Measurements from ENCODE around the gene TJP1. TPM values are rescaled to one million over a fixed set of nuclear protein-coding genes. Genes with fewer than 3 reads are reported as not detected.

Gene TJP1
- total RNA-seq, 1 donor from 2014 or later = 0.44 TPM

- Mint-ChIP-seq H3K27ac (no peak overlapping the region), H3K4me3 (no peak overlapping the region), H3K4me1 (no peaks in the 10 kb centered on the region), H3K27me3 (peaks cover 6% of the 10 kb centered on the region), H3K9me3 (peaks cover 5% of the 10 kb centered on the region), H3K36me3 (ENCODE audit: low read depth) (no peaks in the 10 kb centered on the region)
- intact Hi-C loops (cut with micrococcal nuclease) = no loop called here
- no peak for TF ChIP-seq CTCF (IDR thresholded peaks at IDR 0.05)
- DNase-seq = no peak
- ChIA-PET POLR2A (no interaction called here), CTCF (no interaction called here)
- no peak for ATAC-seq (ENCODE audit: low read depth)
Observed at GRCh38 chr15:29687939-29688505, 134.2 kb downstream of the TJP1 start.

DNA sequence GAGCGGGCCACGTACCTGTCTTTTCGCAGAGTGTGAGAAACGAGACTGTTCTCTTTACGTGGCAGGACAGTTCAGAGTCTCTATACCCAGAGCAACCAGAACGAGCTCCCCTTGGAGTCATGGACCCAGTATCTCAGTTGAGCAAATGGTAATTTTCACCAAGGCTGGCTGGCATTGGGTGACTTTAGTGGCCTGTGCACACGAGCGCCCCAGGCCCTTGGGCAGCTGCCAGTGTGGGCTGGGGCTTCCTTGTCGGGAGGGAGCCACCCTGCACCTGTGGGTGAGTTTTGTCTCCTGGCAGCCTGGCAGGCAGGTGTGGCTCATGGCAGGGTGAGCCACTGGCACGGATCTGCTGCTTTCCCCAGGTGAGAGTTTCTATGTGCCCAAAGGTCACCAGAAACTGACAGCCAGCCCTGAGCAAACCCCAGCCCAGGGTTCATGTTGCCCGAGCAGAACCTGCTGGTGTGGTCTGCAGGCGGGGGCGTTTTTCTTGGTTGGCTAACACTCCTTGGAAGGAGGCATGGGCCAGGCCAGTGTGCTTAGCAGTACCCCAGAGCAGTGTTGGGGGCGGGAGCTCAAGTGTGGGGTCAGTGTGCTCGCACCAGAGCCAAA, 135.0 kb downstream of the TJP1 start:
- no peak overlapping the region for H3K4me3 Mint-ChIP-seq
- DNase-seq = no peak
- CTCF ChIA-PET = no interaction called here
- no peak for TF ChIP-seq CTCF (IDR thresholded peaks at IDR 0.05)
- no peaks in the 10 kb centered on the region for H3K4me1 Mint-ChIP-seq
- no peak for ATAC-seq (ENCODE audit: low read depth)
- intact Hi-C loops (cut with micrococcal nuclease) = no loop called here
- peaks cover 2% of the 10 kb centered on the region for H3K9me3 Mint-ChIP-seq
- no peaks in the 10 kb centered on the region for H3K36me3 Mint-ChIP-seq (ENCODE audit: low read depth)
- no peak overlapping the region for H3K27ac Mint-ChIP-seq
- POLR2A ChIA-PET = no interaction called here
- peaks cover 6% of the 10 kb centered on the region for H3K27me3 Mint-ChIP-seq

- DNase-seq (no peak), ATAC-seq (ENCODE audit: low read depth) (no peak)
- POLR2A ChIA-PET = no interaction called here
- Mint-ChIP-seq H3K9me3 (peaks cover 2% of the 10 kb centered on the region), H3K27me3 (peaks cover 7% of the 10 kb centered on the region), H3K4me3 (no peak overlapping the region), H3K4me1 (no peaks in the 10 kb centered on the region), H3K27ac (no peak overlapping the region), H3K36me3 (ENCODE audit: low read depth) (no peaks in the 10 kb centered on the region)
- CTCF ChIA-PET = no interaction called here
- intact Hi-C loops (cut with micrococcal nuclease) = no loop called here
- no peak for TF ChIP-seq CTCF (IDR thresholded peaks at IDR 0.05)
Observed at GRCh38 chr15:29686445-29687203, 135.6 kb downstream of the TJP1 start.

- POLR2A ChIA-PET = no interaction called here
Observed at GRCh38 chr15:29686079-29686425, 136.2 kb downstream of the TJP1 start.

More at GRCh38 chr15:29686079-29686425, 136.2 kb downstream of the TJP1 start:
- H3K4me1 Mint-ChIP-seq = no peaks in the 10 kb centered on the region
- H3K36me3 Mint-ChIP-seq (ENCODE audit: low read depth) = no peaks in the 10 kb centered on the region
- H3K9me3 Mint-ChIP-seq = peaks cover 2% of the 10 kb centered on the region
- DNase-seq (no peak), ATAC-seq (ENCODE audit: low read depth) (no peak)
- TF ChIP-seq CTCF (IDR thresholded peaks at IDR 0.05) = no peak
- H3K4me3 Mint-ChIP-seq = no peak overlapping the region
- peaks cover 7% of the 10 kb centered on the region for H3K27me3 Mint-ChIP-seq
- CTCF ChIA-PET = no interaction called here
- intact Hi-C loops (cut with micrococcal nuclease) = no loop called here
- H3K27ac Mint-ChIP-seq = no peak overlapping the region

Data from activated B cell treated with CpG ODN at 0.5 μM for 24 hours (primary cell).